Stimulated activated CD8-positive, alpha-beta memory T cell treated with anti-CD3 and anti-CD28 coated beads, Interleukin-12 subunit alpha, Interleukin-12 subunit beta, amount 100 ng/mL, for 24 hours (primary cell): ENCODE data around the gene NPHS1.
"Not testable (repeated sequence)": the region's sequence is repeated elsewhere in the genome, so short reads cannot be mapped to it uniquely, and the experiment has no call there.

ENCODE experiments used
- DNase-seq: peaks from one replicate; pipeline ENCODE4 v3.0.0-alpha.2; 2020; ENCODE audit errors: extremely low read depth

Gene NPHS1

DNA sequence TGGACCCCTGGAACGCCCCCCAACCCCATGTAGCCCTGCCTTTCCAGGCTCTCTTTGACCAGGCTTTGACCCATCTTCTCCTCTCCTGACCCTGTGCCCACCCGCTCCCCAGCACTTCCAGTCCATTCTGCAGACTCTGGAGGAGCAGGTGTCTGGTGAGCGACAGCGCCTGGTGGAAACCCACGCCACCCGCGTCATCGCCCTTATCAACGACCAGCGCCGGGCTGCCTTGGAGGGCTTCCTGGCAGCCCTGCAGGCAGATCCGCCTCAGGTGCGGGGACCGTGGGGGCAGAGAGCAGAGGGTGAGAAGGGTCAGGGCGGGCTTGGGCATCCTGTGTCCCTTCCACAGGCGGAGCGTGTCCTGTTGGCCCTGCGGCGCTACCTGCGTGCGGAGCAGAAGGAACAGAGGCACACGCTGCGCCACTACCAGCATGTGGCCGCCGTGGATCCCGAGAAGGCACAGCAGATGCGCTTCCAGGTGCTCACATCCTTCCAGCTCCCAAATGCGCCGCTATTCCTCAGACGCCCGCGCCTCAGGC, 22.2 kb upstream of the NPHS1 start:
- DNase-seq = no peak

DNA sequence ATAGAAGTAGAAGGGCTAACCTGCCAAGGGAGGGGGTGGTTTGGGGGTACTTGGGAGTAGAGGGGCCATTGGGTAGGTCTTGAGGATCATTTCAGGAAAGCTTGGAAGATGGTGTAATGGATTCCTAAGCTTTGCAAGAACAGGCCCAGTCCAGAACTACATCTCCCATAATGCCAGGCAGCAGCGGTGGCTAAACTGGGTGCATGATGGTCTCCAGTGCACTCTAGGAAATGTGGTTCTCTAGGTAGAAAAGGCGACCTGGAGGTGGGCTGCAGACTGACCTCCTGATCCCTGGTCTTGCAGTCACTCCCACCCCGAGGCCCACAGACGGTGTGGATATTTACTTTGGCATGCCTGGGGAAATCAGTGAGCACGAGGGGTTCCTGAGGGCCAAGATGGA, 19.9 kb upstream of the NPHS1 start:
- no peak for DNase-seq

DNA sequence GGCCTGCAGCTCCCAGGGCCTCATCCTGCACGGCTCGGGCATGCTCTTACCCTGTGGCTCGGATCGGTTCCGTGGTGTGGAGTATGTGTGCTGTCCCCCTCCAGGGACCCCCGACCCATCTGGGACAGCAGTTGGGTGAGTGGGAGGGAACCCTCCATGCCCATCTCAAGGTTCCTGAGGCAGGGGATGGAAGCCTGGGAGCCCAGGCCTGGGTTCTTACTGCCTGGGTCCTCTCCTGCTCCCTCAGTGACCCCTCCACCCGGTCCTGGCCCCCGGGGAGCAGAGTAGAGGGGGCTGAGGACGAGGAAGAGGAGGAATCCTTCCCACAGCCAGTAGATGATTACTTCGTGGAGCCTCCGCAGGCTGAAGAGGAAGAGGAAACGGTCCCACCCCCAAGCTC, 19.3 kb upstream of the NPHS1 start:
- no peak for DNase-seq

DNA sequence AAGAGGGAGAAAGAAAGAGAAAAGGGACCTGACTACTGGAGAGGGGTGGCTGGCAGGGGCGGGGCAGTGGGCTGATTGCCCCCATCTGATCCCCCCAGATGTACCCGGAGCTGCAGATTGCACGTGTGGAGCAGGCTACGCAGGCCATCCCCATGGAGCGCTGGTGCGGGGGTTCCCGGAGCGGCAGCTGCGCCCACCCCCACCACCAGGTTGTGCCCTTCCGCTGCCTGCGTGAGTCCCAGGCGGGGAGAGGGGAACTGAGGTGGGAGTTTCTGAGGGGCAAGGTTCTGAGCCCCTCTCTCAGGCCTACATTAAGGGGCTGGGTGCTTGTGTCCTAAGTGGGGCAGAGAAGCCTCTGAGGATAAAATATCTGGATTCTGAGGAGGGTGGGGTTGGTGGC, 18.5 kb upstream of the NPHS1 start:
- no peak for DNase-seq

DNA sequence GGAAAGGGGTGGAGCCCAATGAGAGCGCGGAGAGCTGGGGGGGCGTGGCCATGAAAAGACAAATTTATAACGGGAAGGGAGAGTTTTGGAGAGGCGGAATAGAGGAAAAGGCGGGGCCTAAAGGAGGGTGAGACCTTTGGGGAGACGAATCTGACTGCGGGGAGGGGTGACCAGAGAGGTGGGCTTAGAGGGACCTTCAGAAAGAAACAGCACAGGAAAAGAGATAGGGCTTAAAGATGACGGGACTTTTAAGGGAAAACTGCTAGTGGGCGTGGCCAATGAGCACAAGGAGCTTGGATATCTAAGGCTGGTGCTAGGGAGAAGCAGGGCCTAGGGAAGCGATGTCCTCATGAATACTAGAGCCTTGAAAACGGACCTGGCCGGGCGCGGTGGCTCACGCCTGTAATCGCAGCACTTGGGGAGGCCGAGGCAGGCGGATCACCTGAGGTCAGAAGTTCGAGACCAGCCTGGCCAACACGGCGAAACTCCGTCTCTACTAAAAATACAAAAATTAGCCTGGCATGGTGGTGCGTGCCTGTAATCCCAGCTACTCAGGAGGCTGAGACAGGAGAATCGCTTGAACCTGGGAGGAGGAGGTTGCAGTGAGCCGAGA, 17.9 kb upstream of the NPHS1 start:
- not testable (repeated sequence) for DNase-seq

DNA sequence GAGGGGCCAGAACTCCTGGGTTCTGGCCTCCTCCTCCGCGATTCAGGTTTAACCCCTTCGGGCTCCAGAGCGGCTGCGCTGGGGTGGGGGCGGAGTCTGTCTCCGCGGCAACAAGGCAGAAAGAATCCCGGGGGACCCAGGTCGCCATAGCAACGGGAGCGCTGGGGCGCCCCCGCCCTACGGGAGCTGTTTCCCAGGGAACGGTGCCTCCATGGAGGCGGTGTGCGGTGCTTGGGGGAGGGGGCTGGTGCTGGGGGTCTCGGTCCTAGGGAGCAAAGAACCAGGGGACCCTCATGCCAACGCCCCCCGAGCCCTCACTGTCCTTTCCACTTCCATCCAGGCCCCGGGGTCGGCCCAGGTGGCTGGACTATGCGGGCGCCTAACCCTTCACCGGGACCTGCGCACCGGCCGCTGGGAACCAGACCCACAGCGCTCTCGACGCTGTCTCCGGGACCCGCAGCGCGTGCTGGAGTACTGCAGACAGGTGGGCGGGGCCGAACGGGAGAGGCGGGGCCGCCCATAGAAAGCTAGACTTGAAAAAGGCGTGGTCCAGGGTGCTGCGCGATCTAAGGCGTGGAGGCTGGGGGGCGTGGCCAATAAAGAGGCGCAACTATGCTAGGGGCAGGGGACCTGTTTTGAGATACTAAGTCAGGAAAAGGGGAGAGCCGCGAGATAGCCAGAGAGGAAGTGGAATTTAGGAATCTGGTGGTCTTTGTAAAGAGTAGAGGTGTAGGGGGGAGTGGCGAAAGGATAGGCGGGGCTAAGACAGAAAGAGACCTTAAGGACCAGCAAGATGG, 17.2 kb upstream of the NPHS1 start:
- DNase-seq = peak; percentile 53

DNA sequence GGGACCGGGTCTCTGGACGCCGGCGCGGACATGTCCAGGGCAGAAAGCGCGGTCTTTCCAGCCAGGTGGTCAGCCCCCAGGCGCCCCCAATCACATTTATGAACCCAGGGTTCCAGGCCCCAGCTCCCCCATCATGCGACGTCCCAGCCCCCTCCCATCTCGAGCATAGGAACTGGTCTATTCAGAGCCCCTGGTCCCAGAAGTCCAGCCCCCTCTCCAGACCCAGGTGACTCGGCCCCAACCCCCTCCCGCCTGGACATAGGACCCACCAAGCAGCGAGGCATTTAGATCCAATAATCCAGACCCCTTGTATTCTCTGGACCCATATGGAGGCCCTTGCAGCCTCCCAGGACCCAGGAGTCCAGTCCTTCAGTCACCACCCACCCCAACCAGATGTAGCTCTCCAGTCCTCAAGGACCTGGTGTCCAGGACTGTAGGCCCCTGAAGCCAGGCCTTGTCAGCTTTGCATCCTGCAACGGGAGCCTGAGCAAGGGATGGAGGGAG, 16.6 kb upstream of the NPHS1 start:
- DNase-seq = no peak

DNA sequence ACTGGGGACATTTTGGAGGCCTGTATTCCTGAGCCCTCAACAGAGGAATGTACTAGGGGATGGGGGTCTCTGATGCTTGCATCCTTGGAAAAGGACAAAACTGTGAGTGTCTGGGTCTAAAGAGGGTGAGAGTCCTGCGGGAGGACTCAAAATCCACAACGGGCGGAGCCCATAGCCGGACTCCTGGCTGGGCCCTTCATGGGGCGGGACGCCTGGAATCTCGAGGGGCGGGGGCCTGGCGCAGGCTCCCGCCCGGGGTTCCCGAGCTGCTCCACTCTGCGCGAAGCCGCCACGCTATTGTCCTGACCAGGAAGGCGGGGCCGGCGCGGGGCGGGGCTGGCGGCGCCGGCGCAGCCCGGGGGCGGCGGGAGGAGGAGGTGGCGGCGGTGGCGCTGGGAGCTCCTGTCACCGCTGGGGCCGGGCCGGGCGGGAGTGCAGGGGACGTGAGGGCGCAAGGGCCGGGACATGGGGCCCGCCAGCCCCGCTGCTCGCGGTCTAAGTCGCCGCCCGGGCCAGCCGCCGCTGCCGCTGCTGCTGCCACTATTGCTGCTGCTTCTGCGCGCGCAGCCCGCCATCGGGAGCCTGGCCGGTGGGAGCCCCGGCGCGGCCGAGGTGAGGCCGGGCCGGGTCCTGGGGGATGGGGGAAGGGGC, 16.0 kb upstream of the NPHS1 start, which contains the start of gene APLP1:
Gene APLP1 (plus strand): TSS at position 403 of the 651 bp plus-strand sequence. CDS start 63 bp downstream, at position 466.
- no peak for DNase-seq

DNA sequence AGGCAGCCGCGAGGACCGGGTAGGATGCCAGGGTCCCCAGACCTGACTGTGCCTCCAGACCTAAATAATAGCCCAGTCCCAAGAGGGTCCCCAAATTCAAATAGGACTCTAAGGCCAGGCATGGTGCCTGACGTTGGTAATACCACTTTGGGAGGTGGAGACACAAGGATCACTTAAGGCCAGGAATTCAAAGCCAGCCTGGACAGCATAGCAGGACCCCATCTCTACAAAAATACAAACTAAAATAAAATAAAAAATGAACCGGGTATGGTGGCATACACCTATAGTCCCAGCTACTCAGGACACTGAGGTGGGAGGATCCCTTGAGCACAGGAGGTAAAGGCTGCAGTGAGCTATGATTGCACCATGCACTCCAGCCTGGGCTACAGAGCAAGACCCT, 10.7 kb upstream of the NPHS1 start:
- DNase-seq = no peak

DNA sequence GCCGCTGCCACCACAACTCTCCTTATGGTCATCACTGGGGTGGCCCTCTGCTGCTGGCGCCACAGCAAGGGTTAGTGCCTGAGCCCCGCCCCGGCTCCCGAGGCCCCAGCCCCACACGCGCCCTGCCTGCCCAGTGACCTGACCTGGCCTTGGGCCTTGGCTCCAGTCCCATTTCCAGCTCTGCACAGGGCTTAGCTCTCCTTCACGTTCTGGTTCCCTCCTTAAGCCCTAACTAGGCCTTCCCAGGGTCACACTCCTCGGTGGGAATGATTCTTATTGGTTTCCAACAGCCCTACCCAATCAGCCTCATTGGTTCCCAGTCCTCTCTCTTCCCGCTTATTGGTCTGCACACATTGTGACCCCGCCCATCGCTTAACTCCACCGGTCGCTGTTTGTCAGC, 10.2 kb upstream of the NPHS1 start:
- DNase-seq = no peak

DNA sequence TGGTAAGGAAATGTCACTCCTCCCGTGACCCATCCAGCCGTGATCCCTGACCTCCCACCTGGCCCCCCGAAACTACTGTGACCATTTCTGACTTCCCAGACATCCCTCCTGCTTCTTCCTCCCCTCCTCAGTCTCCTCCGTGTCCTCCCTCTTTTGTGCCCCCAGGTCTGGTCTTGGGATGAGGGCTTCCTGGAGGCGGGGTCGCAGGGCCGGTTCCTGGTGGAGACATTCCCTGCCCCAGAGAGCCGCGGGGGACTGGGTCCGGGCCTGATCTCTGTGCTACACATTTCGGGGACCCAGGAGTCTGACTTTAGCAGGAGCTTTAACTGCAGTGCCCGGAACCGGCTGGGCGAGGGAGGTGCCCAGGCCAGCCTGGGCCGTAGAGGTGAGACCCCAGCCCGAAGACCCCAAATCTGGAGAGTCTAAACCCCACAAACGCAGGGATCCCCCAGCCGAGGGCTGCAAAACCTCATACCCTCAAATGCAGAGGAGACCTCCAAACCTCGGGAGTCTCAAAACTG, 9.4 kb upstream of the NPHS1 start:
- no peak for DNase-seq

DNA sequence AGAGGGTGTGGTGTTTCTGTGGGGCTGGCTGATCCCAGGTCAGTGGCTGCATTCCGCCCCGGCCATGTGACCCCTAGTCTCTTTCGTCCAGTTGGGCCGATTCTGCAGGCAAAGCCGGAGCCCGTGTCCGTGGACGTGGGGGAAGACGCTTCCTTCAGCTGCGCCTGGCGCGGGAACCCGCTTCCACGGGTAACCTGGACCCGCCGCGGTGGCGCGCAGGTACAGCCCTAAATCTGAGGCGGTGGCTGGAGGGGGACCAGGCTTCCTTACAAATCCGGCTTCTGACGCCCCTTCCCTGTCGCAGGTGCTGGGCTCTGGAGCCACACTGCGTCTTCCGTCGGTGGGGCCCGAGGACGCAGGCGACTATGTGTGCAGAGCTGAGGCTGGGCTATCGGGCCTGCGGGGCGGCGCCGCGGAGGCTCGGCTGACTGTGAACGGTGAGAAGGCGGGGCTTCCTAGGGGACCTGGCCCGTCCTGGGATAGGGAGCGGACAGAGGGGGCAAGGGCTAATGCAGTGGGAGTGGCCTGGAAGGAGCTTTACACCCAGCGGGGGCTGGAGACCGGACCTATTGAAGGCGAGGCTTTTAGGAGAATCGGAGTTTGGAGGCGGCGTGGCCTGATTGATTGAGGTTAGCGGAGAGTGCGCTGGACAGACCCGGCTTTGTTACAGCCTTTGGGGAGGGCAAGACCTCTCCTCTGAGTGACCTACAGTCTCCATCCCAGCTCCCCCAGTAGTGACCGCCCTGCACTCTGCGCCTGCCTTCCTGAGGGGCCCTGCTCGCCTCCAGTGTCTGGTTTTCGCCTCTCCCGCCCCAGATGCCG, 8.7 kb upstream of the NPHS1 start:
- DNase-seq = no peak

DNA sequence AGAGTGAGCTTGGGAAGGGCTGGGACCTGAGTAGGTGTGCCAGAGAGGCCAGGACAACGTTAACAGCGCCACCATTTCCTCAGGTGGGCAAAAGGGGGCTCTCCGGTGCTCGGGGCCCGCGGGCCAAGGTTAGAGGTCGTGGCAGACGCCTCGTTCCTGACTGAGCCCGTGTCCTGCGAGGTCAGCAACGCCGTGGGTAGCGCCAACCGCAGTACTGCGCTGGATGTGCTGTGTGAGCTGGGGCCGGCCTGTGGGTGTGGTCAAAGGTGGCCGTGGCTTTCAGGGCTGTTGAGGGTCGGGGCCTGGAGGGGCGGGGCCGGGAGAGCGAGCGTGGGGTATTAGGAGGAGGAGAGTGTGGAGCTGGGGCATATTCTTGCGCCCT, 8.1 kb upstream of the NPHS1 start:
- DNase-seq = no peak

DNA sequence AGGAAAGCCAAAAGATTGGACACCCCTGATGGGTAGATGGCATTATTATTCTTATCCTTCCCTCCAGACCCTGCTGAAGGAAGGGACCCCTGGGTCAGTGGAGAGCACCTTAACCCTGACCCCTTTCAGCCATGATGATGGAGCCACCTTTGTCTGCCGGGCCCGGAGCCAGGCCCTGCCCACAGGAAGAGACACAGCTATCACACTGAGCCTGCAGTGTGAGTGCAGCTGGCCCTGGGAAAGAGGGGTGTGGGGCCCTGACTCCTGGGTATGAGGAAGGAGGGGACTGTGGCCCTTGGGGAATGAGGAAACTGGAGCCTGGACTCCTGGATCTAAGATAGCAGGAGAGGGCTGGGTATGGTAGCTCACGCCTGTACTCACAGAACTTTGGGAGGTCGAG, 7.1 kb upstream of the NPHS1 start:
- no peak for DNase-seq

DNA sequence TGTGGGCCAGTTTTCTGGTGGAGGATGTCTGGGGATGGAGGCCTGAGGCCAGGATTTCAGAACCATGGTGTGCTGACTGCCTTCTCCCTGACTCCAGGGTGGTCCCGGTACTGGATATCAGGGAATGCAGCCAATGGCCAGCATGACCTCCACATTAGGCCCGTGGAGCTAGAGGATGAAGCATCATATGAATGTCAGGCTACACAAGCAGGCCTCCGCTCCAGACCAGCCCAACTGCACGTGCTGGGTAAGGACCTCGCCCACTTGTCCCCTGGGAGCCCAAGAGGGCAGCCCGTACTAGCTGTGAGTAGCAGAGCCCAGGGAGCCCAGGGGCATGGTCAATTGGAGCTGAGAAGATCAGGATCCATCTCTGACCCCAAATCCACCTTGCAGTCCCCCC, 6.0 kb upstream of the NPHS1 start:
- no peak for DNase-seq

DNA sequence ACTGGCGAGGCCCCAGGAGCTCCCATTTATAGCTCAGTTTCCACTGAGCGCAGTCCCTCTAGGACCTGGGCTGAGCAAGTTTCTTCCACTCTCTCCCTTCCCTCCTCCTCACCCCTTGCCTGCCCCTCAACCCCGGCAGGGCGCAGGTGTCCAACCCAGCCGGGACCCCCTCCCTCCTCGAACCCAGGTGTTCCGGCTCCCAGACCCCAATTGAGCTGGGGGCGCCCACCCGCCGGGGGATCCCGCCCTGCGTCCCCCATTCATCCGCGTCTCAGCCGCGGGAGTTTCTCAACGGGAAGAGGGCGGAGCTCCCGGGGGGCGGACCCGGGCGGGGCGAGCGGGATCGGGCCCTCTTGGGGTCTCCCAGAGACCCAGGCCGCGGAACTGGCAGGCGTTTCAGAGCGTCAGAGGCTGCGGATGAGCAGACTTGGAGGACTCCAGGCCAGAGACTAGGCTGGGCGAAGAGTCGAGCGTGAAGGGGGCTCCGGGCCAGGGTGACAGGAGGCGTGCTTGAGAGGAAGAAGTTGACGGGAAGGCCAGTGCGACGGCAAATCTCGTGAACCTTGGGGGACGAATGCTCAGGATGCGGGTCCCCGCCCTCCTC, 4.3 kb upstream of the NPHS1 start, which contains the start of gene KIRREL2:
Gene KIRREL2 (plus strand): TSS at position 366 of the 604 bp plus-strand sequence. CDS start 209 bp downstream, at position 575.
- no peak for DNase-seq

DNA sequence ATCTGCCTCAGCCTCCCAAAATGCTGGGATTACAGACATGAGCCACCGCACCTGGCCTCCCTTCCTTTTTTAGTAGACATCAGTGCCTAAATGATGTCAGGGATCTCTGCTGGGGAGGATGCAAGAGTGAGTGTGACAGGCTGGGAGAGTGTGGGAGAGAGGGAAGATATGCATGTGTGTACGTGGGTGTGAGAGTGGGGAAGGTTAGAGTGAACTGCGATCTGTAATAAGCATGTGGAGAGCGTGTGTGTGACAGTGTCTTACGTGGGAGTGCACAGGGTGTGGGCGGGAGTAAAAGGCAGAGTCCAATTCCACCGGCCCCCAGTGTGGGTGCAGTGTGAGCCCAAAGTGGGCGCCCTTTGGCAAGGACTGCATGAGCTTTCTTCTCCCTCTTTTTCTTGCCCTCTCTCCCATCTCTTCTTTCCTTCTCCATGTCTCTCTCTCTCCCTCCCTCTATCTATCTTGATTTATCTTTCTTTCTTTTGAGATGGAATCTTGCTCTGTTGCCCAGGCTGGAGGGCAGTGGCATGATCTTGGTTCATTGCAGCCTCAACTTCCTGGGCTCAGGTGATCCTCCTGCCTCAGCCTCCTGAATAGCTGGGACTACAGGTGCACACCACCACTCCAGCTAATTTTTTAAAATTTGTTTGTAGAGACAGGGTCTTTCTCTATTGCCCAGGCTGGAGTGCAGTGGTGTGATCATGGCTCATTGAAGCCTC, 893 bp upstream of the NPHS1 start:
- DNase-seq = no peak

DNA sequence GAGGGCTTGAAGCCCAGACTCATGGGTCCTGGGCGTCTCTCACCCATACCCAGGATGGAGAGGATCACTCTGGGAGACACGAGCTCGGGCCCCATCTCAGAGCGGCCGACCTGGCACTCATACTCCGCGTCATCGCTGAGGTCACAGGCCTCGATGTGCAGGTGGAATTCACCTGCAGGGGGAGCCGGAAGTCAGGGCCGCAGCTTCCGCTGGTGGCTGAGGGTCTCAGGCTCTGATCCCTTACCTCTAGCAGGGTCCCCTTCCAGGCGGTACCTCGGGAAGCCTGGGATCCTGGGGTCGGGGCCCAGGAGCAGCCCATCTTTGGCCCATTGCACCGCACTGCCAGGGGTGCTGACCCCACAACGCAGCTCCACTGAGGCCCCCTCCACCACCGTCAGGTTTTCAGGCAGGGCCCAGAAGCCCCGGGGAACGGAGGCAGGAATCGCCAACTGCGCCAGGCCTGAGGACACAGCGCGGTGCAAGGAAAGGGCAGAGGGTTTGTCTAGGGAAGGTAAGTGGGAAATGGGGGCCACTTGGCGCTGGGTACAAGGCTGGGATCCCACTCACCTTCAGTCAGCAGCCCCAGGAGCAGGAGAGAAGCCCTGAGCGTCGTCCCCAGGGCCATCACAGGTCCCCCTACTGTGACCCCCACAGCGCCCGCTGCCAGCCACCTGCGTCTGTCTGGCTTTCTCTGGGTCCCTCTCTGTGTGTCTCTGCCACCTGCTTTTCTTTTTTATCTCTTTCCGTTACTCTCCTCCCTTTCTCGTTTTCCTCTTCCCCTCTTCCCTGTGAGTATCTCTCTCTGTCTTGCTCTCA, 883 bp downstream of the NPHS1 start:
- DNase-seq = no peak

DNA sequence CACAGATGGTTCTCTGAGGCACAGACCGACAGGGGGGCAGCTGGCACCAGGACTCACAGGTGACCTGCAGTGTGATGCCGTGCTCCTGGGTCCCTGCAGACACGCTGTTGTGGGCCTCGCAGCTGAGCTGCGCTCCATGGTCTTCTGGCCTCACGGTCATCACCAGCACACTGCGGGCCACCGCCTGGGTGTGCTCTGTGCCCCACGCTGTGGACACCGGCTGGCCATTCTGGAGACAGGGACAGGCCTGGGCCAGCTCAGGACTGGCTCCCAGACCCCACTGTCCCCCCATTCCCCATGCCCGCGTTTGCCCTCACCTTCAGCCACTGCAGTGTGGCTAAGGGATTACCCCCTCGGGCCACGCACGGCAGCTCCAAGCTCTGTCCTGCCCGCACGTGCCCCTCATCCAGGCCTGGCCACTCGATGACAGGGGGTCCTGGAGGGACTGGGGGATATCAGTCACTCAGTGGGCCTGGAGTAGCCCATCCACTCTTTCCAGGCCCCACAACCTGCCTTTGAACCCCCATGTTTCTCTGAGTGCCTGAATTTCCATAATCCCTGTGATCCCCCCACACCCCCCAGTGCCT, 3.3 kb downstream of the NPHS1 start:
- no peak for DNase-seq
